ENCODE measurements around the gene PLCB1. TPM values are rescaled to one million over a fixed set of nuclear protein-coding genes. Genes with fewer than 3 reads are reported as not detected.

The PLCB1 gene
- total RNA-seq, 1 donor, result 14.6 TPM

DNA sequence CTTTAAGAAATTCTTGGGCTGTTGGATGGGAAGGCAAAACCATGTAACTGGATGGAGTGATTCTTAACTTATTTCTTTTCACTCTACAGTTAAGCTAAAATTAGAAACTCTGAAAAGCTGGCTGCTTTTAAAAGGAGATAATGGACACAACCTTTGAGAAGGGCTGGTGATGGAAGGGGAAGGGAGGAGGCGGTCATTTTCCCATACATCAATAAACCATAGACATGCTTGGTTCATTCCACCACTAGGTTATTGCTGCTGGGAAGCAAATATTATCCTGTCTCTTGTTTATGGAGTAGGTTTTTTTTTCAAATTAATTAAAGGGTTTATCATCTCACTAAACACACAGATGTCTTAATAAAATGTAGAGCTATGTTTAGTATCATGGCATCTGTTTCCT lies 76.2 kb downstream of the PLCB1 start:
- H3K4me3 ChIP-seq (ENCODE audit: low read length), result no peak overlapping the region
- peaks cover 8% of the 10 kb centered on the region for H3K4me1 ChIP-seq (ENCODE audit: insufficient read depth, low read length)
- no peaks in the 10 kb centered on the region for H3K9me3 ChIP-seq (ENCODE audit: low read depth, low read length)
- no peaks in the 10 kb centered on the region for H3K27me3 ChIP-seq (ENCODE audit: insufficient read depth, low read length)

GRCh38 chr20:8209061-8209460 lies 77.0 kb downstream of the PLCB1 start:
- Histone ChIP-seq H3K9me3 (ENCODE audit: low read depth, low read length) (no peaks in the 10 kb centered on the region), H3K4me1 (ENCODE audit: insufficient read depth, low read length) (peaks cover 14% of the 10 kb centered on the region), H3K4me3 (ENCODE audit: low read length) (no peak overlapping the region), H3K27me3 (ENCODE audit: insufficient read depth, low read length) (no peaks in the 10 kb centered on the region)

- H3K4me1 ChIP-seq (ENCODE audit: insufficient read depth, low read length), result peaks cover 21% of the 10 kb centered on the region
- no peaks in the 10 kb centered on the region for H3K27me3 ChIP-seq (ENCODE audit: insufficient read depth, low read length)
- H3K9me3 ChIP-seq (ENCODE audit: low read depth, low read length), result no peaks in the 10 kb centered on the region
- no peak overlapping the region for H3K4me3 ChIP-seq (ENCODE audit: low read length)
Measured at GRCh38 chr20:8210749-8211148, 78.7 kb downstream of the PLCB1 start.

- Histone ChIP-seq H3K9me3 (ENCODE audit: low read depth, low read length) (no peaks in the 10 kb centered on the region), H3K4me1 (ENCODE audit: insufficient read depth, low read length) (peaks cover 21% of the 10 kb centered on the region), H3K27me3 (ENCODE audit: insufficient read depth, low read length) (no peaks in the 10 kb centered on the region), H3K4me3 (ENCODE audit: low read length) (no peak overlapping the region)
Measured at GRCh38 chr20:8212286-8212685, 80.2 kb downstream of the PLCB1 start.

GRCh38 chr20:8213270-8213669 lies 81.2 kb downstream of the PLCB1 start:
- H3K9me3 ChIP-seq (ENCODE audit: low read depth, low read length), result no peaks in the 10 kb centered on the region
- H3K4me3 ChIP-seq (ENCODE audit: low read length), result no peak overlapping the region
- peaks cover 21% of the 10 kb centered on the region for H3K4me1 ChIP-seq (ENCODE audit: insufficient read depth, low read length)
- H3K27me3 ChIP-seq (ENCODE audit: insufficient read depth, low read length), result no peaks in the 10 kb centered on the region

- H3K9me3 ChIP-seq (ENCODE audit: low read depth, low read length), result no peaks in the 10 kb centered on the region
- H3K4me3 ChIP-seq (ENCODE audit: low read length), result peak overlapping the region; percentile 11
- no peaks in the 10 kb centered on the region for H3K27me3 ChIP-seq (ENCODE audit: insufficient read depth, low read length)
- peaks cover 21% of the 10 kb centered on the region for H3K4me1 ChIP-seq (ENCODE audit: insufficient read depth, low read length)
Measured at GRCh38 chr20:8213831-8214587, 81.9 kb downstream of the PLCB1 start.

DNA sequence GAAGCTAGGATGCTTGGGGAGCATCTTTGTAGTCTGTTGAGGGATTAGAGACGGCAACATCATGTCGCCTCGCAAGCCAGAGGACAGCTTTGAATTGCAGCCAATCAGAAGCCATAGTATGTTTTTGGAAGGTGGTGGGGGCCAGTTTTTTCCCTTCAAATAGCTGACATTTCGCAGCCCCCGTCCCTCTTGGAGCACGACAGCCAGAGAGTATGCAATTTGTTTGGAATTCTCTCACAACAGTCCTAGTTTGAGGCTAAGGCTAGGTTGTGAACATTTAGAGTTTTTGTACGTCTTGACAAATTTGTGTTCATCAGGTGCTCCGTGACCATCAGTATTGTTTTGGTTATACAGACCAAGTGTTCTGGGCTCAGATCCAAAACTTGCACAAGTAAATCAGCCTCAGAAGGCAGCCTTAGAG lies 83.3 kb downstream of the PLCB1 start:
- H3K4me3 ChIP-seq (ENCODE audit: low read length), result no peak overlapping the region
- no peaks in the 10 kb centered on the region for H3K27me3 ChIP-seq (ENCODE audit: insufficient read depth, low read length)
- no peaks in the 10 kb centered on the region for H3K9me3 ChIP-seq (ENCODE audit: low read depth, low read length)
- peaks cover 21% of the 10 kb centered on the region for H3K4me1 ChIP-seq (ENCODE audit: insufficient read depth, low read length)

GRCh38 chr20:8216375-8217200 lies 84.5 kb downstream of the PLCB1 start:
- Histone ChIP-seq H3K9me3 (ENCODE audit: low read depth, low read length) (no peaks in the 10 kb centered on the region), H3K4me1 (ENCODE audit: insufficient read depth, low read length) (peaks cover 21% of the 10 kb centered on the region), H3K4me3 (ENCODE audit: low read length) (no peak overlapping the region), H3K27me3 (ENCODE audit: insufficient read depth, low read length) (no peaks in the 10 kb centered on the region)

DNA sequence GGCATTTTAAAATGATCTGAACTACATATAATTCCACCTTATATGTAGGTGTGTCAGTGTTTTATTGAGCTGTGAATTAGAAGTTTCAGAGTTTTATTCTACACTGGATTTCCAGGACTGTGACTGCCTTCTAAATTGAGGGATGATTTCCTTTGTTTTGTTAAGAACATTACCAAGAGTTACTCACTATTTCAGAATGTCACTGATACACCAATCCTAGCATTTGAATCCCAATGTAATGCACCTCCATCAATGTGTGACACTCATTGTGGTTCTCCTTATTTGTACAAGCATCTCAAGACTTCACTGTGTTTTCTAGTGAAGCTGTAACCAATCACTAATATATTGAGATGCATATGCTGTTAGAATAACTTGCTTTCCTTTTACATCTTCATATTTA lies 86.8 kb downstream of the PLCB1 start:
- Histone ChIP-seq H3K9me3 (ENCODE audit: low read depth, low read length) (no peaks in the 10 kb centered on the region), H3K27me3 (ENCODE audit: insufficient read depth, low read length) (no peaks in the 10 kb centered on the region), H3K4me3 (ENCODE audit: low read length) (no peak overlapping the region), H3K4me1 (ENCODE audit: insufficient read depth, low read length) (peaks cover 9% of the 10 kb centered on the region)

GRCh38 chr20:8219403-8219802 lies 87.3 kb downstream of the PLCB1 start:
- Histone ChIP-seq H3K9me3 (ENCODE audit: low read depth, low read length) (no peaks in the 10 kb centered on the region), H3K27me3 (ENCODE audit: insufficient read depth, low read length) (no peaks in the 10 kb centered on the region), H3K4me3 (ENCODE audit: low read length) (no peak overlapping the region), H3K4me1 (ENCODE audit: insufficient read depth, low read length) (peaks cover 4% of the 10 kb centered on the region)

GRCh38 chr20:8220716-8221115 lies 88.7 kb downstream of the PLCB1 start:
- no peaks in the 10 kb centered on the region for H3K27me3 ChIP-seq (ENCODE audit: insufficient read depth, low read length)

DNA sequence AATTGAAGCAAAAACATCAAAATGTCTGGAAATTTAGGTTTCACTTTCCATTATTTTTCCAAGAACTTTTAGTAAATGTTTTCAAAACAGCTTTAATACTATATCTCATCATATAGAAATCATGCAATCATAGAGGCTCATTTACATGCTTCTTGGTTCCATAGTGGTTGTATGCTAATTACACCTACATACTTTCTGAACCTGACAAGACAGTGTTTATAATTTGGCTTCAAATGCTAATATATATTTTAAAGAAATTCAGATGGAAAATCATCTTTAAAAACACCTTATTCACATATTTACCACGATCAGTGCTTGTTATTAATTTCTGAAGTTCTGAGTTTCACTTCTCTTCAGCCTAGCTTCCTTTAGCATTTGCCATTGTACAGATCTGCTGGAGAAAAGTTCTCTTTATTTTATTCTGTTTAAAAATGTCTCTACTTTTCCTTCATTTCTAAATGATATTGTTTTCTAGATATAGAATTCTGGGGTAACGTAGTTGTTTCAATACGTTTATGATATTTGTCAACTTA lies 89.9 kb downstream of the PLCB1 start:
- Histone ChIP-seq H3K4me1 (ENCODE audit: insufficient read depth, low read length) (no peaks in the 10 kb centered on the region), H3K27me3 (ENCODE audit: insufficient read depth, low read length) (no peaks in the 10 kb centered on the region), H3K9me3 (ENCODE audit: low read depth, low read length) (no peaks in the 10 kb centered on the region), H3K4me3 (ENCODE audit: low read length) (no peak overlapping the region)

More at GRCh38 chr20:8220716-8221115, 88.7 kb downstream of the PLCB1 start:
- no peaks in the 10 kb centered on the region for H3K4me1 ChIP-seq (ENCODE audit: insufficient read depth, low read length)
- no peaks in the 10 kb centered on the region for H3K9me3 ChIP-seq (ENCODE audit: low read depth, low read length)
- H3K4me3 ChIP-seq (ENCODE audit: low read length), result no peak overlapping the region

GRCh38 chr20:8223091-8223870 lies 91.2 kb downstream of the PLCB1 start:
- Histone ChIP-seq H3K4me1 (ENCODE audit: insufficient read depth, low read length) (no peaks in the 10 kb centered on the region), H3K9me3 (ENCODE audit: low read depth, low read length) (no peaks in the 10 kb centered on the region), H3K4me3 (ENCODE audit: low read length) (no peak overlapping the region), H3K27me3 (ENCODE audit: insufficient read depth, low read length) (no peaks in the 10 kb centered on the region)

DNA sequence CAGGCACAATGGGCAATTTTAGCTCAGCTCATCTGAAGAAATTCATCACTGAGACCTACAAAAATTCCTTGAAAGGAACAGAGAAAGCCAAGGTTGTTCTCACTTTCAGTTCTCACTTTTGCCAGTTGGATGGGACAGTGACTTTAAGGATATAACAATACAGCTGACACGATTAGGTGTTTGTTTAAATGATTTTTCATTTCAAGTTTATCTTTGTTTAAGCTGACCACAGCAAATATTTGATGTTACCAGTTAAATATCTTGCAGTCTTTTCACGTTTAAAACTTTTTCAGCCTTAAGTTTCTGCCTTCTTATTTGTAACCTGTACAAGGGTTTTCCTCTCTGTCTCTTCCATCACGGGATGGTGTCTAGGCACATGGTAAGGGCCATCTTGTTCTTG lies 93.6 kb downstream of the PLCB1 start:
- no peaks in the 10 kb centered on the region for H3K4me1 ChIP-seq (ENCODE audit: insufficient read depth, low read length)
- no peaks in the 10 kb centered on the region for H3K9me3 ChIP-seq (ENCODE audit: low read depth, low read length)
- no peak overlapping the region for H3K4me3 ChIP-seq (ENCODE audit: low read length)
- H3K27me3 ChIP-seq (ENCODE audit: insufficient read depth, low read length), result no peaks in the 10 kb centered on the region

GRCh38 chr20:8226106-8226505 lies 94.0 kb downstream of the PLCB1 start:
- Histone ChIP-seq H3K4me3 (ENCODE audit: low read length) (no peak overlapping the region), H3K9me3 (ENCODE audit: low read depth, low read length) (no peaks in the 10 kb centered on the region), H3K27me3 (ENCODE audit: insufficient read depth, low read length) (no peaks in the 10 kb centered on the region), H3K4me1 (ENCODE audit: insufficient read depth, low read length) (no peaks in the 10 kb centered on the region)

Measured in mononuclear cell (primary cell).